WERI-Rb-1 (cell line): ENCODE results near the gene RAB3C.

ENCODE experiments used
- DNase-seq: peaks from one replicate; pipeline ENCODE4 v3.0.0-alpha.2; 2020
- H3K27ac ChIP-seq: fragments of 250-450 bp; sonication (Bioruptor Pico); 2 replicates; pipeline ENCODE4 v1.5.1; 2020; ENCODE audit warnings: mild to moderate bottlenecking, moderate library complexity
- H3K27me3 ChIP-seq: fragments of 250-450 bp; sonication (Bioruptor Pico); 2 replicates; pipeline ENCODE4 v1.5.1; 2021; ENCODE audit warnings: mild to moderate bottlenecking, low read depth, moderate library complexity; ENCODE audit not compliant: insufficient read depth, severe bottlenecking
- H3K36me3 ChIP-seq: fragments of 250-450 bp; sonication (Bioruptor Pico); 2 replicates; pipeline ENCODE4 v1.5.1; 2020; ENCODE audit warnings: mild to moderate bottlenecking, moderate library complexity
- H3K4me3 ChIP-seq: 2 replicates; pipeline ENCODE4 v1.5.1; 2011; ENCODE audit warnings: low read depth, mild to moderate bottlenecking, control low read depth, low read length
- H3K9me3 ChIP-seq: fragments of 250-450 bp; sonication (Bioruptor Pico); 2 replicates; pipeline ENCODE4 v1.5.1; 2021; ENCODE audit warnings: mild to moderate bottlenecking, moderate library complexity; ENCODE audit not compliant: severe bottlenecking
- CTCF ChIP-seq: IDR thresholded peaks from 2 replicates; pipeline ENCODE4 v1.5.1; 2011; ENCODE audit warnings: low read depth, mild to moderate bottlenecking, control low read depth, inconsistent platforms, low read length

The RAB3C gene

GRCh38 chr5:58887311-58887710 is 304.4 kb downstream of the RAB3C start:
- no peak for DNase-seq
- no peak for TF ChIP-seq CTCF
- Histone ChIP-seq H3K4me3 (no peak overlapping the region), H3K27me3 (no peaks in the 10 kb centered on the region), H3K36me3 (no peaks in the 10 kb centered on the region), H3K9me3 (peaks cover 2% of the 10 kb centered on the region), H3K27ac (no peak overlapping the region)

GRCh38 chr5:58887721-58888409 is 305.0 kb downstream of the RAB3C start:
- H3K9me3 ChIP-seq, result peaks cover 2% of the 10 kb centered on the region
- no peak overlapping the region for H3K4me3 ChIP-seq
- DNase-seq, result no peak
- no peak overlapping the region for H3K27ac ChIP-seq
- no peak for TF ChIP-seq CTCF
- no peaks in the 10 kb centered on the region for H3K36me3 ChIP-seq
- no peaks in the 10 kb centered on the region for H3K27me3 ChIP-seq

- DNase-seq, result no peak
- Histone ChIP-seq H3K27me3 (no peaks in the 10 kb centered on the region), H3K27ac (no peak overlapping the region), H3K4me3 (no peak overlapping the region), H3K9me3 (no peaks in the 10 kb centered on the region), H3K36me3 (no peaks in the 10 kb centered on the region)
- no peak for TF ChIP-seq CTCF
These were observed 307.4 kb downstream of the RAB3C start for GRCh38 chr5:58890265-58890664.

GRCh38 chr5:58890701-58891085 is 307.8 kb downstream of the RAB3C start:
- no peak for DNase-seq
- no peak overlapping the region for H3K4me3 ChIP-seq
- no peak for TF ChIP-seq CTCF
- no peaks in the 10 kb centered on the region for H3K9me3 ChIP-seq
- no peaks in the 10 kb centered on the region for H3K27me3 ChIP-seq
- no peaks in the 10 kb centered on the region for H3K36me3 ChIP-seq
- no peak overlapping the region for H3K27ac ChIP-seq

GRCh38 chr5:58891086-58891970 is 308.5 kb downstream of the RAB3C start:
- Histone ChIP-seq H3K27me3 (no peaks in the 10 kb centered on the region), H3K36me3 (no peaks in the 10 kb centered on the region), H3K27ac (peak overlapping the region; percentile 46), H3K9me3 (no peaks in the 10 kb centered on the region), H3K4me3 (no peak overlapping the region)
- peak; percentile 80 for DNase-seq
- peak; percentile 66 for TF ChIP-seq CTCF
